GM18526 (cell line): Measurements from ENCODE around the gene CLGN.

Experiments
- POLR2A ChIP-seq: IDR thresholded peaks from 3 replicates; pipeline ENCODE4 v1.6.1; 2011; ENCODE audit not compliant: insufficient read length; ENCODE audit errors: extremely low read depth

Gene CLGN

GRCh38 chr4:140355288-140355687, 72.2 kb downstream of the CLGN start:
- TF ChIP-seq POLR2A: no peak

GRCh38 chr4:140353786-140354185, 73.7 kb downstream of the CLGN start:
- TF ChIP-seq POLR2A: no peak

GRCh38 chr4:140351093-140352075, 76.1 kb downstream of the CLGN start:
- no peak for TF ChIP-seq POLR2A

GRCh38 chr4:140349816-140350215, 77.6 kb downstream of the CLGN start:
- no peak for TF ChIP-seq POLR2A

- no peak for TF ChIP-seq POLR2A
Observed at GRCh38 chr4:140346136-140346535, 81.3 kb downstream of the CLGN start.

- TF ChIP-seq POLR2A: no peak
Observed at GRCh38 chr4:140344621-140345020, 82.8 kb downstream of the CLGN start.

GRCh38 chr4:140344101-140344500, 83.3 kb downstream of the CLGN start:
- TF ChIP-seq POLR2A: no peak

GRCh38 chr4:140343303-140343702, 84.1 kb downstream of the CLGN start:
- no peak for TF ChIP-seq POLR2A

GRCh38 chr4:140342620-140343019, 84.8 kb downstream of the CLGN start:
- no peak for TF ChIP-seq POLR2A
